ENCODE data around the gene P2RY14.
"Not testable (repeated sequence)": the region's sequence is repeated elsewhere in the genome, so short reads cannot be mapped to it uniquely, and the experiment has no call there.

Gene P2RY14

DNA sequence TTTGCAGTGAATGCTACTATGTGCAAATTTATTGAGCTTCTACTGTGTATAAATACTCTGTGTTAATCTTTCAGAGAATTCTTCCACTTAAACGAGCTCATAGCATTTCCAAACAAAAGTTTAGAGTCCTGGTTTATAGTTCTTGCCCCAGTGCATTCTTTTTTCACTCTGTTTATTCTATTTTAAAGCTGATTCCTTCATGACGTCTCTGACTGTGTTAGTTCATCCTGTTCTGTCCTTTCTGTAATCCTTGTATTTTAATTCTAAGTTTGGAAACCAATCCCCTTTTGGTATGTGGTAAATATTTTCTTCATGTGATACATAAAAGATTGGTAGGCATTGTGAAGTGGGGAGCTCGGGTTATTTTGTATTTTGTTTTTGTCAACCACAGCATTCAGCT, 18.7 kb downstream of the P2RY14 start:
- peaks cover 0 to 8% (median 1%) of the 10 kb centered on the region in 10 experiments; a peak in 10 of 20 replicates for H3K4me1 ChIP-seq
- H3K4me3 ChIP-seq, result no peak overlapping the region
- H3K27me3 ChIP-seq, result no peaks in the 10 kb centered on the region
- no peak for TF ChIP-seq Cebpa-rat (IDR thresholded peaks at IDR 0.05)
- H4K20me1 ChIP-seq, result no peaks in the 10 kb centered on the region
- no peak overlapping the region for H3K27ac ChIP-seq
- no peak overlapping the region for H3K9ac ChIP-seq
- H3K9me3 ChIP-seq (replicated peaks in 1 of 11), result no peaks in the 10 kb centered on the region
- no peak overlapping the region for H3K4me2 ChIP-seq
- no peaks in the 10 kb centered on the region; a peak in 3 of 22 replicates for H3K36me3 ChIP-seq

GRCh38 chr3:151256749-151257148, 21.6 kb downstream of the P2RY14 start:
- no peak overlapping the region for H3K27ac ChIP-seq
- no peak overlapping the region for H3K4me3 ChIP-seq
- H3K9me3 ChIP-seq (replicated peaks in 1 of 11), result no peaks in the 10 kb centered on the region
- H3K27me3 ChIP-seq, result no peaks in the 10 kb centered on the region
- no peaks in the 10 kb centered on the region for H3K4me1 ChIP-seq
- no peaks in the 10 kb centered on the region for H4K20me1 ChIP-seq
- no peak overlapping the region for H3K4me2 ChIP-seq
- no peak overlapping the region for H3K9ac ChIP-seq
- no peak for TF ChIP-seq Cebpa-rat (IDR thresholded peaks at IDR 0.05)
- no peaks in the 10 kb centered on the region; a peak in 3 of 22 replicates for H3K36me3 ChIP-seq

GRCh38 chr3:151248772-151249337, 29.5 kb downstream of the P2RY14 start:
- no peak for TF ChIP-seq Cebpa-rat (IDR thresholded peaks at IDR 0.05)

DNA sequence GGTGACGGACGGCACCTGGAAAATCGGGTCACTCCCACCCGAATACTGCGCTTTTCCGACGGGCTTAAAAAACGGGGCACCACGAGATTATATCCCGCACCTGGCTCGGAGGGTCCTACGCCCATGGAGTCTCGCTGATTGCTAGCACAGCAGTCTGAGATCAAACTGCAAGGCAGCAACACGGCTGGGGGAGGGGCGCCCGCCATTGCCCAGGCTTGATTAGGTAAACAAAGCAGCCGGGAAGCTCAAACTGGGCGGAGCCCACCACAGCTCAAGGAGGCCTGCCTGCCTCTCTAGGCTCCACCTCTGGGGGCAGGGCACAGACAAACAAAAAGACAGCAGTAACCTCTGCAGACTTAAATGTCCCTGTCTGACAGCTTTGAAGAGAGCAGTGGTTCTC, 36.3 kb downstream of the P2RY14 start:
- H3K9me3 ChIP-seq (replicated peaks in 1 of 11); H3K4me3 ChIP-seq; H3K27me3 ChIP-seq; H3K4me1 ChIP-seq; H4K20me1 ChIP-seq; H3K27ac ChIP-seq; H3K36me3 ChIP-seq; H3K9ac ChIP-seq; H3K4me2 ChIP-seq: not testable (repeated sequence)

More at GRCh38 chr3:151248772-151249337, 29.5 kb downstream of the P2RY14 start:
- Histone ChIP-seq H3K9me3 (replicated peaks in 1 of 11) (no peaks in the 10 kb centered on the region), H3K9ac (no peak overlapping the region), H3K4me2 (no peak overlapping the region), H3K4me1 (no peaks in the 10 kb centered on the region), H3K27me3 (no peaks in the 10 kb centered on the region), H3K27ac (no peak overlapping the region), H4K20me1 (no peaks in the 10 kb centered on the region), H3K36me3 (no peaks in the 10 kb centered on the region), H3K4me3 (no peak overlapping the region)

GRCh38 chr3:151236736-151237135, 41.6 kb downstream of the P2RY14 start:
- Histone ChIP-seq H3K9me3 (replicated peaks in 1 of 11) (0 out of 22 replicates have a peak, but pooled peaks cover 0 to 6% (median 0%) of the 10 kb centered on the region in 11 experiments), H3K4me3 (no peak overlapping the region), H4K20me1 (no peaks in the 10 kb centered on the region), H3K4me2 (no peak overlapping the region), H3K4me1 (no peaks in the 10 kb centered on the region), H3K36me3 (peaks cover 0 to 3% (median 0%) of the 10 kb centered on the region in 11 experiments; a peak in 1 of 22 replicates), H3K9ac (no peak overlapping the region), H3K27ac (no peak overlapping the region), H3K27me3 (no peaks in the 10 kb centered on the region)
- no peak for TF ChIP-seq Cebpa-rat (IDR thresholded peaks at IDR 0.05)

DNA sequence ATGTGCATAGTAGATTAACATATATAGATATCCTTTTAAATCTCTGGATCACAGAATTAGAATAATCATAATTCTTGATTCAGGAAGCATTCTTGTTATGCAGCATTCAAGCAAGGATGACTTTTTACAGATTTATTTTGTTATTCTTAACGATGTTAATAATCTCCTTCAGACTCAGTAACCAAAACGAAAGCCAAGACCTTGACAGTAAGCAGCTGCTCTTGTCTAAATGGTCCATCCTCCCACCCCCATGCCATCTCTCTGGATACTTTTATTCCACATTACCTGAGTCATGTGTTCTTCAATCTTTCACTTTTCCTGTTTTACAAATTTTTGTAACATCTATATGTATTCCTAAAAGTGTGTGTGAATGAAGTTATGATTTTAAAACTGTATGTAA, 42.0 kb downstream of the P2RY14 start:
- Histone ChIP-seq H3K27ac (no peak overlapping the region), H3K9ac (no peak overlapping the region), H3K4me1 (peaks cover 0 to 3% (median under 1%) of the 10 kb centered on the region in 10 experiments; a peak in 9 of 20 replicates), H4K20me1 (no peaks in the 10 kb centered on the region), H3K36me3 (peaks cover 0 to 1% (median 0%) of the 10 kb centered on the region in 11 experiments; a peak in 1 of 22 replicates), H3K4me3 (no peak overlapping the region), H3K9me3 (replicated peaks in 1 of 11) (0 out of 22 replicates have a peak, but pooled peaks cover 0 to 6% (median 0%) of the 10 kb centered on the region in 11 experiments), H3K27me3 (no peaks in the 10 kb centered on the region), H3K4me2 (no peak overlapping the region)
- TF ChIP-seq Cebpa-rat (IDR thresholded peaks at IDR 0.05), result no peak

GRCh38 chr3:151234825-151235224, 43.5 kb downstream of the P2RY14 start:
- no peaks in the 10 kb centered on the region for H3K36me3 ChIP-seq
- 0 out of 22 replicates have a peak, but pooled peaks cover 0 to 6% (median 0%) of the 10 kb centered on the region in 11 experiments for H3K9me3 ChIP-seq (replicated peaks in 1 of 11)
- H3K9ac ChIP-seq, result no peak overlapping the region
- H3K4me2 ChIP-seq, result no peak overlapping the region
- H4K20me1 ChIP-seq, result no peaks in the 10 kb centered on the region
- no peak overlapping the region for H3K4me3 ChIP-seq
- H3K4me1 ChIP-seq, result peaks cover 13 to 18% (median 15%) of the 10 kb centered on the region in 10 experiments
- no peaks in the 10 kb centered on the region for H3K27me3 ChIP-seq
- H3K27ac ChIP-seq, result no peak overlapping the region
- no peak for TF ChIP-seq Cebpa-rat (IDR thresholded peaks at IDR 0.05)

DNA sequence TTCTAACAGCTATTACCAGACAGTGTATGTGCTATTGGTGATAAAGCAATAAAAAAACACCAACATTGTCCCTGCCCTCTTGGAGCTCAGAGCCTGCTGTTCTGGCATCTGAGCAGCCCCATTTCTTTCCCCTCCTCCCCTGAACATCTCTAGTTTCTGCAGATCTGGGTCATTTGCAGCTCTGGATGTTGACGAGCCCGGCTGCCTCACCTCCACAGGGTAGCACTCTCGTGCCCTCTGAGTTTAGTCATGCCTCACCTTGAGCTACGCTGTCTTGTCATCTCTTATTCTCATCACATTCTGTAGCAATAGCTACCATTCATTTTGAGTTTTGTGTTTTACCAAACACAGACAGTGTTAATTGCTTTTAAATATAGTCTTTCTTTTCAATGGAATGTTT, 45.4 kb downstream of the P2RY14 start:
- H3K27me3 ChIP-seq, result no peaks in the 10 kb centered on the region
- H3K4me3 ChIP-seq, result no peak overlapping the region
- H4K20me1 ChIP-seq, result no peaks in the 10 kb centered on the region
- no peaks in the 10 kb centered on the region for H3K36me3 ChIP-seq
- no peak for TF ChIP-seq Cebpa-rat (IDR thresholded peaks at IDR 0.05)
- no peak overlapping the region for H3K9ac ChIP-seq
- 0 out of 22 replicates have a peak, but pooled peaks cover 0 to 6% (median 0%) of the 10 kb centered on the region in 11 experiments for H3K9me3 ChIP-seq (replicated peaks in 1 of 11)
- H3K27ac ChIP-seq, result no peak overlapping the region
- peaks cover 27 to 34% (median 30%) of the 10 kb centered on the region in 10 experiments for H3K4me1 ChIP-seq
- H3K4me2 ChIP-seq, result no peak overlapping the region

DNA sequence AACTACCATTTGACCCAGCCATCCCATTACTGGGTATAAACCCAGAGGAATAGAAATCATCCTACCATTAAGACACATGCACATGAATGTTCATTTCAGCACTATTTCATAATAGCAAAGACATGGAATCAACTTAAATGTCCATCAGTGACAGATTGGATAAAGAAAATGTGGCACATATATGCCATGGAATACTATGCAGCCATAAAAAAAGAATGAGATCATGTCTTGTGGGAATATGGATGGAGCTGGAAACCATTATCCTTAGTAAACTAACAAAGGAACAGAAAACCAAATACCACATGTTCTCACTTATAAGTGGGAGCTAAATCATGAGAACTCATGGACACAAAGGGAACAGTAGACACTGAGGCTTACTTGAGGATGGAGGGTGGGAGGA, 45.9 kb downstream of the P2RY14 start:
- H4K20me1 ChIP-seq; H3K4me2 ChIP-seq; H3K36me3 ChIP-seq; H3K4me3 ChIP-seq; H3K9me3 ChIP-seq (replicated peaks in 1 of 11); H3K27me3 ChIP-seq; H3K27ac ChIP-seq; H3K9ac ChIP-seq: not testable (repeated sequence)
- H3K4me1 ChIP-seq, result peaks cover 32 to 40% (median 35%) of the 10 kb centered on the region in 10 experiments

DNA sequence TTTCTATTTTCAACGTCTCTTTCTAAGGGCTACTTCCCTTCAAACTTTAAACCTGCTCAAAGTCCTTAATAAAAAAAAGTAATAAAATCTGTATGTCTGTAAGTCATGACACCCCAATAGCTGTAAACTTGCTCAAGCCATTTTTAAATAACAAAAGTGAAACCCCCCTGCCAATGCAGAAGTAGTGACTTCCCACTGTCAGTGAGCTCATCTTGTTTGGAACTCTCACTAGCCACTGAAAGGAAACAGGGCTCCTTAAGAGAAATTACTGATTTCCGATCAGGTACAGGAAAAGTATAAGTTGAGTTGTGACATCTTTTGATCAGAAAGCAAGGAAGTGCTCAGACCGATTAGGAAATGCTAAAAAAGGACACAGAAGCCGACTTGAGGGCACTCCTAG, 47.7 kb downstream of the P2RY14 start:
- no peak for TF ChIP-seq Cebpa-rat (IDR thresholded peaks at IDR 0.05)
- H3K27me3 ChIP-seq, result no peaks in the 10 kb centered on the region
- H3K4me3 ChIP-seq, result peak overlapping the region in 4 of 10 experiments; percentile 21 to 39 (median 28); a peak in 4 of 20 replicates
- peaks cover 47 to 58% (median 53%) of the 10 kb centered on the region in 10 experiments for H3K4me1 ChIP-seq
- peak overlapping the region; percentile 44 to 82 (median 63) for H3K4me2 ChIP-seq
- H3K9me3 ChIP-seq (replicated peaks in 1 of 11), result 0 out of 22 replicates have a peak, but pooled peaks cover 0 to 6% (median 0%) of the 10 kb centered on the region in 11 experiments
- peak overlapping the region in 7 of 11 experiments; percentile 4 to 46 (median 28); a peak in 9 of 22 replicates for H3K9ac ChIP-seq
- H3K27ac ChIP-seq, result peak overlapping the region in 7 of 11 experiments; percentile 12 to 63 (median 53); a peak in 15 of 22 replicates
- H3K36me3 ChIP-seq, result no peaks in the 10 kb centered on the region
- H4K20me1 ChIP-seq, result no peaks in the 10 kb centered on the region
